ENCODE results near the gene LRRC75A.
"Not testable (repeated sequence)": the region's sequence is repeated elsewhere in the genome, so short reads cannot be mapped to it uniquely, and the experiment has no call there.

Gene LRRC75A

GRCh38 chr17:16459855-16460550 lies 32.0 kb downstream of the LRRC75A start:
- H3K9ac ChIP-seq, result no peak overlapping the region
- H3K4me3 ChIP-seq, result no peak overlapping the region
- TF ChIP-seq Cebpa-rat (IDR thresholded peaks at IDR 0.05), result no peak
- H3K4me2 ChIP-seq, result no peak overlapping the region
- no peaks in the 10 kb centered on the region for H3K27me3 ChIP-seq
- no peak overlapping the region for H3K27ac ChIP-seq
- H3K4me1 ChIP-seq, result peaks cover 29% of the 10 kb centered on the region
- H4K20me1 ChIP-seq, result peaks cover 95% of the 10 kb centered on the region
- H3K36me3 ChIP-seq, result peaks cover 90% of the 10 kb centered on the region
- no peaks in the 10 kb centered on the region for H3K9me3 ChIP-seq

- Histone ChIP-seq H3K4me1 (peaks cover 22% of the 10 kb centered on the region), H3K4me2 (no peak overlapping the region), H3K9ac (no peak overlapping the region), H3K9me3 (no peaks in the 10 kb centered on the region), H3K36me3 (peaks cover 95% of the 10 kb centered on the region), H3K27ac (no peak overlapping the region), H4K20me1 (peaks cover 92% of the 10 kb centered on the region), H3K27me3 (no peaks in the 10 kb centered on the region), H3K4me3 (no peak overlapping the region)
- no peak for TF ChIP-seq Cebpa-rat (IDR thresholded peaks at IDR 0.05)
Observed at GRCh38 chr17:16459271-16459670, 32.7 kb downstream of the LRRC75A start.

- Histone ChIP-seq H3K4me1 (peaks cover 15% of the 10 kb centered on the region; the same call in 1 of the 2 replicates), H3K27ac (no peak overlapping the region), H3K4me2 (no peak overlapping the region), H3K9me3 (no peaks in the 10 kb centered on the region), H3K4me3 (no peak overlapping the region), H3K9ac (no peak overlapping the region), H4K20me1 (peaks cover 90% of the 10 kb centered on the region), H3K36me3 (peaks cover 81% of the 10 kb centered on the region), H3K27me3 (no peaks in the 10 kb centered on the region)
- TF ChIP-seq Cebpa-rat (IDR thresholded peaks at IDR 0.05), result no peak
Observed at GRCh38 chr17:16456742-16457316, 35.2 kb downstream of the LRRC75A start.

GRCh38 chr17:16455997-16456741 lies 35.8 kb downstream of the LRRC75A start:
- H3K4me1 ChIP-seq, result peaks cover 15% of the 10 kb centered on the region; the same call in 1 of the 2 replicates
- H3K36me3 ChIP-seq, result peaks cover 81% of the 10 kb centered on the region
- H3K9ac ChIP-seq, result no peak overlapping the region
- no peak overlapping the region for H3K27ac ChIP-seq
- no peak overlapping the region for H3K4me2 ChIP-seq
- no peaks in the 10 kb centered on the region for H3K27me3 ChIP-seq
- TF ChIP-seq Cebpa-rat (IDR thresholded peaks at IDR 0.05), result no peak
- peaks cover 89% of the 10 kb centered on the region for H4K20me1 ChIP-seq
- no peaks in the 10 kb centered on the region for H3K9me3 ChIP-seq
- no peak overlapping the region for H3K4me3 ChIP-seq

GRCh38 chr17:16453493-16453851 lies 38.5 kb downstream of the LRRC75A start:
- Histone ChIP-seq H3K4me3 (no peak overlapping the region), H3K9ac (no peak overlapping the region), H3K27me3 (no peaks in the 10 kb centered on the region), H3K9me3 (no peaks in the 10 kb centered on the region), H3K4me1 (0 out of 2 replicates have a peak, but pooled peaks cover 7% of the 10 kb centered on the region), H3K4me2 (no peak overlapping the region), H3K36me3 (peaks cover 81% of the 10 kb centered on the region), H3K27ac (no peak overlapping the region), H4K20me1 (peaks cover 89% of the 10 kb centered on the region)
- TF ChIP-seq Cebpa-rat (IDR thresholded peaks at IDR 0.05), result no peak

GRCh38 chr17:16452268-16452667 lies 39.7 kb downstream of the LRRC75A start:
- H3K4me3 ChIP-seq, H3K4me2 ChIP-seq, H3K27ac ChIP-seq, H3K27me3 ChIP-seq, H3K9me3 ChIP-seq, H3K9ac ChIP-seq: not testable (repeated sequence)
- Histone ChIP-seq H3K4me1 (peaks cover 14% of the 10 kb centered on the region), H4K20me1 (peaks cover 89% of the 10 kb centered on the region), H3K36me3 (peaks cover 82% of the 10 kb centered on the region)

- H3K4me1 ChIP-seq, result peaks cover 30% of the 10 kb centered on the region
- no peak for TF ChIP-seq Cebpa-rat (IDR thresholded peaks at IDR 0.05)
- H3K9me3 ChIP-seq, result no peaks in the 10 kb centered on the region
- peaks cover 94% of the 10 kb centered on the region for H4K20me1 ChIP-seq
- no peak overlapping the region for H3K9ac ChIP-seq
- no peak overlapping the region for H3K4me2 ChIP-seq
- H3K27ac ChIP-seq, result no peak overlapping the region
- H3K36me3 ChIP-seq, result peaks cover 86% of the 10 kb centered on the region
- no peaks in the 10 kb centered on the region for H3K27me3 ChIP-seq
- no peak overlapping the region for H3K4me3 ChIP-seq
Observed at GRCh38 chr17:16450028-16450427, 42.0 kb downstream of the LRRC75A start.

- Histone ChIP-seq H3K36me3 (peaks cover 83% of the 10 kb centered on the region), H3K9ac (no peak overlapping the region), H3K9me3 (no peaks in the 10 kb centered on the region), H3K4me2 (no peak overlapping the region), H3K4me3 (no peak overlapping the region), H3K4me1 (peaks cover 39% of the 10 kb centered on the region), H4K20me1 (peaks cover 99% of the 10 kb centered on the region), H3K27ac (no peak overlapping the region), H3K27me3 (no peaks in the 10 kb centered on the region)
- no peak for TF ChIP-seq Cebpa-rat (IDR thresholded peaks at IDR 0.05)
Observed at GRCh38 chr17:16449121-16449570, 42.8 kb downstream of the LRRC75A start.

- no peak for TF ChIP-seq Cebpa-rat (IDR thresholded peaks at IDR 0.05)
- no peaks in the 10 kb centered on the region for H3K9me3 ChIP-seq
- peaks cover 83% of the 10 kb centered on the region for H3K36me3 ChIP-seq
- H4K20me1 ChIP-seq, result peaks cover 99% of the 10 kb centered on the region
- H3K4me3 ChIP-seq, result no peak overlapping the region
- H3K27ac ChIP-seq, result no peak overlapping the region
- no peak overlapping the region for H3K9ac ChIP-seq
- no peak overlapping the region for H3K4me2 ChIP-seq
- no peaks in the 10 kb centered on the region for H3K27me3 ChIP-seq
- H3K4me1 ChIP-seq, result peaks cover 45% of the 10 kb centered on the region
Observed at GRCh38 chr17:16448490-16448889, 43.5 kb downstream of the LRRC75A start.

- H3K36me3 ChIP-seq, result peaks cover 90% of the 10 kb centered on the region
- H3K9ac ChIP-seq, result 0 out of 2 replicates have a peak overlapping the region, but pooled peaks have one; percentile 34
- TF ChIP-seq Cebpa-rat (IDR thresholded peaks at IDR 0.05), result no peak
- H3K4me1 ChIP-seq, result peaks cover 54% of the 10 kb centered on the region
- H3K27ac ChIP-seq, result no peak overlapping the region; the same call in 1 of the 2 replicates
- H3K4me2 ChIP-seq, result peak overlapping the region; percentile 32; the same call in 1 of the 2 replicates
- H3K9me3 ChIP-seq, result no peaks in the 10 kb centered on the region
- no peak overlapping the region for H3K4me3 ChIP-seq
- H3K27me3 ChIP-seq, result no peaks in the 10 kb centered on the region
- peaks cover 99% of the 10 kb centered on the region for H4K20me1 ChIP-seq
Observed at GRCh38 chr17:16447676-16448075, 44.3 kb downstream of the LRRC75A start.
